GM19240 (cell line): ENCODE measurements around the gene PARD3.

Source experiments
- DNase-seq: peaks from one replicate; pipeline ENCODE4 v3.0.0; 2011; ENCODE audit warnings: low spot score; ENCODE audit not compliant: insufficient read length

PARD3 gene

GRCh38 chr10:34313888-34314287 is 501.2 kb downstream of the PARD3 start:
- DNase-seq = no peak

- no peak for DNase-seq
These were observed 501.7 kb downstream of the PARD3 start for GRCh38 chr10:34313353-34313752.

GRCh38 chr10:34311679-34312078 is 503.4 kb downstream of the PARD3 start:
- no peak for DNase-seq

- DNase-seq = no peak
These were observed 504.9 kb downstream of the PARD3 start for GRCh38 chr10:34310234-34310633.

GRCh38 chr10:34305189-34305588 is 509.9 kb downstream of the PARD3 start:
- peak; percentile 5 for DNase-seq

- no peak for DNase-seq
These were observed 512.1 kb downstream of the PARD3 start for GRCh38 chr10:34303022-34303421.

- no peak for DNase-seq
These were observed 515.9 kb downstream of the PARD3 start for GRCh38 chr10:34299105-34299611.

GRCh38 chr10:34298346-34298818 is 516.7 kb downstream of the PARD3 start:
- no peak for DNase-seq

GRCh38 chr10:34297541-34298345 is 517.4 kb downstream of the PARD3 start:
- no peak for DNase-seq

GRCh38 chr10:34295142-34295548 is 520.0 kb downstream of the PARD3 start:
- DNase-seq = no peak

- DNase-seq = no peak
These were observed 521.0 kb downstream of the PARD3 start for GRCh38 chr10:34294137-34294536.

- no peak for DNase-seq
These were observed 522.4 kb downstream of the PARD3 start for GRCh38 chr10:34292675-34293074.

- no peak for DNase-seq
These were observed 522.9 kb downstream of the PARD3 start for GRCh38 chr10:34292194-34292565.

GRCh38 chr10:34291466-34292193 is 523.5 kb downstream of the PARD3 start:
- DNase-seq = no peak

GRCh38 chr10:34290412-34291081 is 524.5 kb downstream of the PARD3 start:
- DNase-seq = no peak

GRCh38 chr10:34288634-34289033 is 526.5 kb downstream of the PARD3 start:
- no peak for DNase-seq

- no peak for DNase-seq
These were observed 528.9 kb downstream of the PARD3 start for GRCh38 chr10:34286136-34286739.

GRCh38 chr10:34281661-34282582 is 533.2 kb downstream of the PARD3 start:
- no peak for DNase-seq

GRCh38 chr10:34280599-34281374 is 534.3 kb downstream of the PARD3 start:
- no peak for DNase-seq
